Neural cell (in vitro differentiated cells): ENCODE results near the gene MYRIP. TPM values are rescaled to one million over a fixed set of nuclear protein-coding genes. Genes with fewer than 3 reads are reported as not detected.

Experiments used
- H2AFZ ChIP-seq: fragments of 200-600, 300-800 bp; sonication (generic), shearing (Covaris generic); 2 replicates; pipeline ENCODE4 v1.6.0; 2014; ENCODE audit warnings: low read depth, mild to moderate bottlenecking, antibody characterized with exemption, low read length, moderate library complexity
- H3F3A ChIP-seq: fragments of 200-600 bp; shearing (Covaris generic); 2 replicates; pipeline ENCODE4 v1.6.1; 2016; ENCODE audit warnings: mild to moderate bottlenecking, moderate library complexity, mixed read lengths, antibody characterized with exemption, low read length; ENCODE audit not compliant: insufficient read depth, poor library complexity, severe bottlenecking
- H3K27ac ChIP-seq: fragments of 200-600, 300-800 bp; sonication (generic), shearing (Covaris generic); 2 replicates; pipeline ENCODE4 v1.5.1; 2014; ENCODE audit warnings: mild to moderate bottlenecking, low read length, moderate library complexity
- H3K27me3 ChIP-seq: fragments of 300-800, 200-600 bp; sonication (generic), shearing (Covaris generic); 2 replicates; pipeline ENCODE4 v1.6.0; 2014; ENCODE audit warnings: mild to moderate bottlenecking, low read depth, low read length, moderate library complexity; ENCODE audit not compliant: insufficient read depth
- H3K36me3 ChIP-seq: fragments of 300-800, 200-600 bp; sonication (generic), shearing (Covaris generic); 2 replicates; pipeline ENCODE4 v1.5.1; 2014; ENCODE audit warnings: mild to moderate bottlenecking, antibody characterized with exemption, low read length, moderate library complexity; ENCODE audit not compliant: insufficient read depth
- H3K4me2 ChIP-seq: fragments of 300-800, 200-600 bp; sonication (generic), shearing (Covaris generic); 2 replicates; pipeline ENCODE4 v1.6.0; 2014; ENCODE audit warnings: mild to moderate bottlenecking, low read length
- H3K4me3 ChIP-seq: fragments of 300-800, 200-600 bp; sonication (generic), shearing (Covaris generic); 2 replicates; pipeline ENCODE4 v1.5.1; 2014; ENCODE audit warnings: mild to moderate bottlenecking, low read length, moderate library complexity
- H3K79me2 ChIP-seq: fragments of 200-600 bp; shearing (Covaris generic); replicated peaks from 2 replicates; pipeline ENCODE4 v1.6.0; 2014; ENCODE audit warnings: mild to moderate bottlenecking, low read length, moderate library complexity; ENCODE audit not compliant: insufficient read depth
- H3K9ac ChIP-seq: fragments of 300-800, 200-600 bp; sonication (generic), shearing (Covaris generic); 2 replicates; pipeline ENCODE4 v1.6.1; 2016; ENCODE audit warnings: mild to moderate bottlenecking, low read length, mixed read lengths
- H3K9me2 ChIP-seq: fragments of 200-600 bp; shearing (Covaris generic); 2 replicates; pipeline ENCODE4 v1.6.1; 2016; ENCODE audit warnings: mild to moderate bottlenecking, low read length, mixed read lengths; ENCODE audit not compliant: insufficient read depth
- H3K9me3 ChIP-seq: fragments of 200-600, 300-800 bp; sonication (generic), shearing (Covaris generic); 2 replicates; pipeline ENCODE4 v1.6.1; 2016; ENCODE audit warnings: mild to moderate bottlenecking, mixed run types, low read length, moderate library complexity, mixed read lengths
- H4K20me1 ChIP-seq: fragments of 200-600 bp; shearing (Covaris generic); 2 replicates; pipeline ENCODE4 v1.6.1; 2016; ENCODE audit warnings: mild to moderate bottlenecking, mixed run types; ENCODE audit not compliant: insufficient read depth
- EP300 ChIP-seq: fragments of 450-650 bp; conservative IDR thresholded peaks from 2 replicates; pipeline ENCODE4 v1.6.1; 2014; ENCODE audit warnings: antibody characterized with exemption, mild to moderate bottlenecking, moderate library complexity; ENCODE audit not compliant: poor library complexity, severe bottlenecking
- EZH2 ChIP-seq: fragments of 200-600, 300-800 bp; shearing (Covaris generic), sonication (generic); IDR thresholded peaks from 2 replicates; pipeline ENCODE4 v1.6.1; 2014; ENCODE audit warnings: antibody characterized with exemption, low read length, borderline replicate concordance, mild to moderate bottlenecking; ENCODE audit not compliant: insufficient read depth, poor library complexity, severe bottlenecking
- POLR2AphosphoS5 ChIP-seq: IDR thresholded peaks from 2 replicates; pipeline ENCODE4 v1.6.1; 2012
- SMC3 ChIP-seq: fragments of 450-650 bp; conservative IDR thresholded peaks from 2 replicates; pipeline ENCODE4 v1.6.1; 2014; ENCODE audit warnings: antibody characterized with exemption, mild to moderate bottlenecking, moderate library complexity; ENCODE audit not compliant: poor library complexity
- TAF1 ChIP-seq: IDR thresholded peaks from 2 replicates; pipeline ENCODE4 v1.6.1; 2012; ENCODE audit warnings: low read depth
- polyA plus RNA-seq: library from polyadenylated mRNA; depleted of rRNA; stranded (reverse); fragments of >200 nt; gene quantifications from 2 replicates; pipeline ENCODE4 v1.2.3, GENCODE V29; 2014
- TF ChIP-seq, protein P1 (sequence below): IDR thresholded peaks from 2 replicates; pipeline ENCODE4 v1.6.1; 2012; ENCODE audit warnings: borderline replicate concordance
- TF ChIP-seq, protein P2 (sequence below): fragments of 450-650 bp; IDR thresholded peaks from 2 replicates; pipeline ENCODE4 v1.5.1; 2014; ENCODE audit warnings: antibody characterized with exemption, mild to moderate bottlenecking, moderate library complexity; ENCODE audit not compliant: poor library complexity, severe bottlenecking

MYRIP gene
- polyA plus RNA-seq, 1 donor from 2014 or later, result 0.76 TPM

DNA sequence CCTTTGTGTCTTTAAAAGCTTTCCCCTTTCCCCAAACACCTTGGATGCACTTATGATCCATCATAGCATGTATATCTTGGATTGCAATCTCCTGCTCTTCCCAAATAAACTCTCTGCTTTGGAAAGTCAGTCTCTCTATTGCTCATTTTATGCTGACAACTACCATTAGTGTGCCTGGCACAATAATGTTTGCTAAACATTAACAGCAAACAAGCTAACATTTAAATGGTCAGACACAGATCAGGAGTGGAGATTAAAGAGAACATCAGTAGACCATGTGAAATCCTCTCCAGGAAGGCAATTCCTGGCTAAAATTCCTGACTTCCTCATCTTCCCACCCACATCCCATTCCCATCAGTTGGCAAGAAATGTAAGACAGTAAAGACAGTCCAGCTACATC lies 455.8 kb downstream of the MYRIP start:
- Histone ChIP-seq H3K36me3 (no peaks in the 10 kb centered on the region), H3F3A (no peaks in the 10 kb centered on the region), H3K9me3 (no peaks in the 10 kb centered on the region), H3K79me2 (no peaks in the 10 kb centered on the region), H4K20me1 (no peaks in the 10 kb centered on the region), H3K9me2 (no peaks in the 10 kb centered on the region), H3K4me3 (no peak overlapping the region), H3K27me3 (no peaks in the 10 kb centered on the region), H2AFZ (no peak overlapping the region), H3K9ac (no peak overlapping the region), H3K27ac (no peak overlapping the region), H3K4me2 (no peak overlapping the region)
- TF ChIP-seq, protein P1, sequence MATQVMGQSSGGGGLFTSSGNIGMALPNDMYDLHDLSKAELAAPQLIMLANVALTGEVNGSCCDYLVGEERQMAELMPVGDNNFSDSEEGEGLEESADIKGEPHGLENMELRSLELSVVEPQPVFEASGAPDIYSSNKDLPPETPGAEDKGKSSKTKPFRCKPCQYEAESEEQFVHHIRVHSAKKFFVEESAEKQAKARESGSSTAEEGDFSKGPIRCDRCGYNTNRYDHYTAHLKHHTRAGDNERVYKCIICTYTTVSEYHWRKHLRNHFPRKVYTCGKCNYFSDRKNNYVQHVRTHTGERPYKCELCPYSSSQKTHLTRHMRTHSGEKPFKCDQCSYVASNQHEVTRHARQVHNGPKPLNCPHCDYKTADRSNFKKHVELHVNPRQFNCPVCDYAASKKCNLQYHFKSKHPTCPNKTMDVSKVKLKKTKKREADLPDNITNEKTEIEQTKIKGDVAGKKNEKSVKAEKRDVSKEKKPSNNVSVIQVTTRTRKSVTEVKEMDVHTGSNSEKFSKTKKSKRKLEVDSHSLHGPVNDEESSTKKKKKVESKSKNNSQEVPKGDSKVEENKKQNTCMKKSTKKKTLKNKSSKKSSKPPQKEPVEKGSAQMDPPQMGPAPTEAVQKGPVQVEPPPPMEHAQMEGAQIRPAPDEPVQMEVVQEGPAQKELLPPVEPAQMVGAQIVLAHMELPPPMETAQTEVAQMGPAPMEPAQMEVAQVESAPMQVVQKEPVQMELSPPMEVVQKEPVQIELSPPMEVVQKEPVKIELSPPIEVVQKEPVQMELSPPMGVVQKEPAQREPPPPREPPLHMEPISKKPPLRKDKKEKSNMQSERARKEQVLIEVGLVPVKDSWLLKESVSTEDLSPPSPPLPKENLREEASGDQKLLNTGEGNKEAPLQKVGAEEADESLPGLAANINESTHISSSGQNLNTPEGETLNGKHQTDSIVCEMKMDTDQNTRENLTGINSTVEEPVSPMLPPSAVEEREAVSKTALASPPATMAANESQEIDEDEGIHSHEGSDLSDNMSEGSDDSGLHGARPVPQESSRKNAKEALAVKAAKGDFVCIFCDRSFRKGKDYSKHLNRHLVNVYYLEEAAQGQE, result no peak
- TF ChIP-seq EP300 (no peak), EZH2 (no peak), POLR2AphosphoS5 (no peak), TAF1 (no peak)
- TF ChIP-seq, protein P2, sequence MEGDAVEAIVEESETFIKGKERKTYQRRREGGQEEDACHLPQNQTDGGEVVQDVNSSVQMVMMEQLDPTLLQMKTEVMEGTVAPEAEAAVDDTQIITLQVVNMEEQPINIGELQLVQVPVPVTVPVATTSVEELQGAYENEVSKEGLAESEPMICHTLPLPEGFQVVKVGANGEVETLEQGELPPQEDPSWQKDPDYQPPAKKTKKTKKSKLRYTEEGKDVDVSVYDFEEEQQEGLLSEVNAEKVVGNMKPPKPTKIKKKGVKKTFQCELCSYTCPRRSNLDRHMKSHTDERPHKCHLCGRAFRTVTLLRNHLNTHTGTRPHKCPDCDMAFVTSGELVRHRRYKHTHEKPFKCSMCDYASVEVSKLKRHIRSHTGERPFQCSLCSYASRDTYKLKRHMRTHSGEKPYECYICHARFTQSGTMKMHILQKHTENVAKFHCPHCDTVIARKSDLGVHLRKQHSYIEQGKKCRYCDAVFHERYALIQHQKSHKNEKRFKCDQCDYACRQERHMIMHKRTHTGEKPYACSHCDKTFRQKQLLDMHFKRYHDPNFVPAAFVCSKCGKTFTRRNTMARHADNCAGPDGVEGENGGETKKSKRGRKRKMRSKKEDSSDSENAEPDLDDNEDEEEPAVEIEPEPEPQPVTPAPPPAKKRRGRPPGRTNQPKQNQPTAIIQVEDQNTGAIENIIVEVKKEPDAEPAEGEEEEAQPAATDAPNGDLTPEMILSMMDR, result no peak

DNA sequence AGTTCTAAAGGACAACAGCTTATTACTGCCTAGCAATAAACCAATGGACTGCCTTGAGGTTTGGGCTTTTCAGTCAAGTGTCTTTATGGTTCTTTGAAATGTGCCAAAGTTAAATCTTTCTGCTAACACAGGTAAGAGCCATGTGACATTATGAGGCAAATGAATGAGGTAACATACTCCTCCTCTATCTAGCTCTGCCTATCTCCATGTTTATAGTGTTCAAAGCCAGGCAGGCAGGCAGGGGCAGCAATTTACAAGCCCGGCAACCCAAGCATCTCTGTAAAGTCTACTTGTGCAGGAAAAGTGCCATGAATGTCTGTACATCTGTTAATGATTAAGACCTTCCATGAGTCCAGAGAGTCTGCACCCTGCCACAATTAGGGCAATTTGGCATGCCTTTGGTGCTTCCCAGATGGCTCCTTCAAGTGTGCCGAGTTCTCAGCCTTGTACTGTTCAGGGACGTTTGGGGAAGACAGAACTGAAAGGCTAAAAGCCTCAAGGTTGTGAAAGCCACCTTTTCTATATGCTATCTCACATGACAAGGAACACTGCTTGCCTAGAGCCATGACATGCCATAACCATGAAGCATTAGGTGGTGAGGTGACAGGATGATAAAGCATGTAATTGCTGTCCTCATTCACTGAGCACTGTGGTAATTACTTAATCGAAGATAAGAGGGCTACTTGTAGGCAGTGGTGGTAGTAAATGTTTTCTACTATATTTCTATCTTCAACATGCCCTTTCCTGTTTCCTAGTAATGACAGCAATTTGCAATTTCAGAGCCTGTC lies 458.7 kb downstream of the MYRIP start:
- no peaks in the 10 kb centered on the region for H3F3A ChIP-seq
- H3K9me2 ChIP-seq, result no peaks in the 10 kb centered on the region
- H3K27me3 ChIP-seq, result no peaks in the 10 kb centered on the region
- H4K20me1 ChIP-seq, result no peaks in the 10 kb centered on the region
- no peak overlapping the region for H3K9ac ChIP-seq
- TF ChIP-seq EP300 (peak; percentile 76), POLR2AphosphoS5 (peak; percentile 81), SMC3 (no peak)
- H3K79me2 ChIP-seq, result no peaks in the 10 kb centered on the region
- no peak overlapping the region for H2AFZ ChIP-seq
- no peaks in the 10 kb centered on the region for H3K36me3 ChIP-seq
- no peak overlapping the region for H3K4me2 ChIP-seq
- H3K27ac ChIP-seq, result peak overlapping the region; percentile 11
- H3K9me3 ChIP-seq, result no peaks in the 10 kb centered on the region
- H3K4me3 ChIP-seq, result no peak overlapping the region
